Trophoblast cell (in vitro differentiated cells and primary cell): ENCODE data around the gene MKLN1.

Experiments
- DNase-seq, 2 donors: peaks; one replicate each; pipeline ENCODE4 v3.0.0-alpha.2; 2016
- H2AFZ ChIP-seq: 2 replicates; pipeline ENCODE4 v1.6.1; 2013; ENCODE audit warnings: low read length, moderate library complexity, mild to moderate bottlenecking; ENCODE audit not compliant: insufficient read depth, poor library complexity
- H2AK5ac ChIP-seq: 2 replicates; pipeline ENCODE4 v1.6.1; 2013; ENCODE audit warnings: mild to moderate bottlenecking, low read length
- H2BK120ac ChIP-seq: 2 replicates; pipeline ENCODE4 v1.6.1; 2013; ENCODE audit warnings: low read length, mild to moderate bottlenecking, moderate library complexity; ENCODE audit not compliant: insufficient read depth, poor library complexity
- H2BK12ac ChIP-seq: 2 replicates; pipeline ENCODE4 v1.6.1; 2013; ENCODE audit warnings: mild to moderate bottlenecking, low read length, moderate library complexity
- H2BK5ac ChIP-seq: 2 replicates; pipeline ENCODE4 v1.6.1; 2013; ENCODE audit warnings: low read length, low read depth, moderate library complexity, mild to moderate bottlenecking; ENCODE audit not compliant: poor library complexity
- H3K14ac ChIP-seq: 2 replicates; pipeline ENCODE4 v1.6.1; 2013; ENCODE audit warnings: mild to moderate bottlenecking, low read length
- H3K18ac ChIP-seq: 2 replicates; pipeline ENCODE4 v1.6.1; 2013; ENCODE audit warnings: mild to moderate bottlenecking, low read length
- H3K23ac ChIP-seq: 2 replicates; pipeline ENCODE4 v1.6.1; 2013; ENCODE audit warnings: low read length
- H3K27ac ChIP-seq: 2 replicates; pipeline ENCODE4 v1.5.1; 2013; ENCODE audit warnings: low read depth, mild to moderate bottlenecking, inconsistent platforms, low read length, moderate library complexity
- H3K27me3 ChIP-seq: 2 replicates; pipeline ENCODE4 v1.6.1; 2013; ENCODE audit warnings: inconsistent platforms, mild to moderate bottlenecking, low read length, moderate library complexity; ENCODE audit not compliant: insufficient read depth
- H3K36me3 ChIP-seq, 2 experiments: 1 replicate in 1 of 2; 2 replicates in 1 of 2; pipeline ENCODE4 v1.6.1; 2013; ENCODE audit warnings: low read length in 2 of 2, mild to moderate bottlenecking in 2 of 2, moderate library complexity in 1 of 2; ENCODE audit not compliant: insufficient read depth in 2 of 2, control insufficient read depth in 1 of 2
- H3K4ac ChIP-seq: 2 replicates; pipeline ENCODE4 v1.6.1; 2013; ENCODE audit warnings: low read depth, mild to moderate bottlenecking, low read length, moderate library complexity
- H3K4me1 ChIP-seq, 2 experiments: 1 replicate in 1 of 2; 2 replicates in 1 of 2; pipeline ENCODE4 v1.6.1; 2013; ENCODE audit warnings: low read length in 2 of 2, mild to moderate bottlenecking in 2 of 2, moderate library complexity in 1 of 2; ENCODE audit not compliant: insufficient read depth in 2 of 2, control insufficient read depth in 1 of 2
- H3K4me2 ChIP-seq: 2 replicates; pipeline ENCODE4 v1.6.1; 2013; ENCODE audit warnings: inconsistent platforms, mild to moderate bottlenecking, low read length, moderate library complexity
- H3K4me3 ChIP-seq: 2 replicates; pipeline ENCODE4 v1.5.1; 2013; ENCODE audit warnings: mild to moderate bottlenecking, low read depth, low read length, inconsistent platforms
- H3K79me1 ChIP-seq: one replicate; pipeline ENCODE4 v1.6.1; 2013; ENCODE audit warnings: low read length
- H3K79me2 ChIP-seq: 2 replicates; pipeline ENCODE4 v1.6.1; 2013; ENCODE audit warnings: low read length, mild to moderate bottlenecking; ENCODE audit not compliant: control insufficient read depth, insufficient read depth, poor library complexity
- H3K9ac ChIP-seq: 2 replicates; pipeline ENCODE4 v1.6.1; 2013; ENCODE audit warnings: mild to moderate bottlenecking, low read length
- H3K9me3 ChIP-seq: 2 replicates; pipeline ENCODE4 v1.6.1; 2013; ENCODE audit warnings: low read depth, mild to moderate bottlenecking, control low read depth, inconsistent platforms, low read length; ENCODE audit not compliant: insufficient read depth
- H4K12ac ChIP-seq: 2 replicates; pipeline ENCODE4 v1.6.1; 2013; ENCODE audit warnings: low read depth, mild to moderate bottlenecking, low read length, moderate library complexity
- H4K8ac ChIP-seq: 2 replicates; pipeline ENCODE4 v1.6.1; 2013; ENCODE audit warnings: low read depth, mild to moderate bottlenecking, low read length, moderate library complexity
- H4K91ac ChIP-seq: one replicate; pipeline ENCODE4 v1.6.1; 2013; ENCODE audit warnings: low read depth, mild to moderate bottlenecking, low read length, moderate library complexity
- WGBS: extraction: QIAGEN DNeasy Blood & Tissue Kit; methylation state at CpG from one replicate; pipeline ENCODE4 v1.1.7; 2013; ENCODE audit warnings: missing lambda C conversion rate; ENCODE audit not compliant: insufficient read length, insufficient coverage; ENCODE audit errors: extremely low coverage; 5-methylcytosine and 5-hydroxymethylcytosine counted together

The MKLN1 gene

DNA sequence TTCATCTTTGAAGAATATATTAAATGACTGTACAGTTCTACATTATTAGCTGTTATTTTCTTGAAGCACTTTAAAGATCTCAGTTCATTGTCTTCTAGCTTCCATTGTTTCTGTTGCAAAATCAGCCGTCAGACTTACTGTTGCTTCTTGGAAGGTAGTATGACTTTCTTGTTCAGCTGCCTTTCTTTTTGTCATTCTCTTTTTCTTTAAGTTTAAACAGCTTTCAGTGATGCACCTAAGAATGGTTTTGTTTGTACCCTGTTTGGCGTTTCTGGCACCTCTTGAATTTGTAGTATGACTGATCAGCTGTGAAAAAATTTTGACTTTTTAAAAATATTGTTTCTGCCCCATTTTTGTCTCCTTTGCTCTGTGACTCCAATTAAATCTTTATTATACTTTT lies 9.3 kb downstream of the MKLN1 start:
- no peak overlapping the region for H3K9ac ChIP-seq
- H2AK5ac ChIP-seq = no peak overlapping the region
- WGBS = no CpG with 5 or more reads among the region's 2 CpGs
- DNase-seq = no peak
- no peak overlapping the region for H3K27ac ChIP-seq
- H3K36me3 ChIP-seq = no peaks in the 10 kb centered on the region
- H2BK5ac ChIP-seq = no peak overlapping the region
- H3K4me3 ChIP-seq = no peak overlapping the region
- no peaks in the 10 kb centered on the region for H3K9me3 ChIP-seq
- no peak overlapping the region for H3K14ac ChIP-seq
- H3K4me1 ChIP-seq = no peaks in the 10 kb centered on the region
- no peak overlapping the region for H3K23ac ChIP-seq
- no peak overlapping the region for H4K91ac ChIP-seq
- H3K79me2 ChIP-seq = peaks cover 2% of the 10 kb centered on the region
- H3K4ac ChIP-seq = no peak overlapping the region
- no peak overlapping the region for H2AFZ ChIP-seq
- no peak overlapping the region for H3K18ac ChIP-seq
- H4K8ac ChIP-seq = no peak overlapping the region
- H2BK12ac ChIP-seq = no peak overlapping the region
- H2BK120ac ChIP-seq = no peak overlapping the region
- no peak overlapping the region for H4K12ac ChIP-seq
- H3K4me2 ChIP-seq = no peak overlapping the region
- H3K79me1 ChIP-seq = no peaks in the 10 kb centered on the region
- H3K27me3 ChIP-seq = no peaks in the 10 kb centered on the region

DNA sequence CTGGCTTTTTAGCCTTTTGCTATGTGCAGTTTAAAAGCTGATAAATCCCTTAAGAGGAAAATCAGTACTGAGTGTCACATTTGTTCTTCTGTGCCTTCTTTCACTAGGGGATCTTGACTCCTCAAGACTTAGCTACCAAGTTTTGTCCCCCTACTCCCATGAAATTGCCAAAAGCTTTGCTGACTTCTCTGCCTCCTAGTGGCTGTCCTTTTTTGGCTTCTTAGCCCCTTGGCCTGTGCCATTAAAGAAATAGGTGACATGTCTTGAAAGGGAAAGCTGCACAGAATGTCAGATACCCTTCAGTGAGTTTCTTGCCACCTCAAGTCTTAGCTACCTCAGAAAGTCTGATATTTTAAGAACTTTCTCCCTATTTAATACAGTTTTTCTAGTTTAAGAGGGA lies 10.5 kb downstream of the MKLN1 start:
- H3K9ac ChIP-seq = no peak overlapping the region
- no peak for DNase-seq
- no peak overlapping the region for H3K4me2 ChIP-seq

GRCh38 chr7:131338691-131339390 lies 11.2 kb downstream of the MKLN1 start:
- H3K4ac ChIP-seq = peak overlapping the region; percentile 62
- H2BK120ac ChIP-seq = no peak overlapping the region
- no peak overlapping the region for H2AFZ ChIP-seq
- H3K4me1 ChIP-seq = no peaks in the 10 kb centered on the region
- no peak overlapping the region for H3K4me2 ChIP-seq
- H4K8ac ChIP-seq = no peak overlapping the region
- H2BK12ac ChIP-seq = no peak overlapping the region
- H3K79me1 ChIP-seq = no peaks in the 10 kb centered on the region
- H3K23ac ChIP-seq = no peak overlapping the region
- H3K4me3 ChIP-seq = no peak overlapping the region
- no peaks in the 10 kb centered on the region for H3K27me3 ChIP-seq
- no peak overlapping the region for H2AK5ac ChIP-seq
- no peak overlapping the region for H2BK5ac ChIP-seq
- peaks cover 2% of the 10 kb centered on the region for H3K79me2 ChIP-seq
- no CpG with 5 or more reads among the region's 7 CpGs for WGBS
- no peak overlapping the region for H3K9ac ChIP-seq
- no peak overlapping the region for H3K18ac ChIP-seq
- no peaks in the 10 kb centered on the region for H3K9me3 ChIP-seq
- H4K12ac ChIP-seq = no peak overlapping the region
- no peak for DNase-seq
- no peak overlapping the region for H3K14ac ChIP-seq
- H4K91ac ChIP-seq = no peak overlapping the region
- no peaks in the 10 kb centered on the region for H3K36me3 ChIP-seq
- H3K27ac ChIP-seq = no peak overlapping the region

More for the DNA sequence above, 10.5 kb downstream of the MKLN1 start:
- Histone ChIP-seq H3K4me1 (no peaks in the 10 kb centered on the region), H3K27ac (no peak overlapping the region), H4K8ac (no peak overlapping the region), H3K36me3 (no peaks in the 10 kb centered on the region), H3K9me3 (no peaks in the 10 kb centered on the region), H2BK5ac (no peak overlapping the region), H3K79me2 (peaks cover 2% of the 10 kb centered on the region), H3K79me1 (no peaks in the 10 kb centered on the region), H3K4me3 (no peak overlapping the region), H2AK5ac (no peak overlapping the region), H3K27me3 (no peaks in the 10 kb centered on the region), H2AFZ (no peak overlapping the region), H3K23ac (no peak overlapping the region), H3K4ac (peak overlapping the region; percentile 4), H4K12ac (no peak overlapping the region), H3K18ac (no peak overlapping the region), H4K91ac (no peak overlapping the region), H2BK120ac (no peak overlapping the region), H2BK12ac (no peak overlapping the region), H3K14ac (no peak overlapping the region)

DNA sequence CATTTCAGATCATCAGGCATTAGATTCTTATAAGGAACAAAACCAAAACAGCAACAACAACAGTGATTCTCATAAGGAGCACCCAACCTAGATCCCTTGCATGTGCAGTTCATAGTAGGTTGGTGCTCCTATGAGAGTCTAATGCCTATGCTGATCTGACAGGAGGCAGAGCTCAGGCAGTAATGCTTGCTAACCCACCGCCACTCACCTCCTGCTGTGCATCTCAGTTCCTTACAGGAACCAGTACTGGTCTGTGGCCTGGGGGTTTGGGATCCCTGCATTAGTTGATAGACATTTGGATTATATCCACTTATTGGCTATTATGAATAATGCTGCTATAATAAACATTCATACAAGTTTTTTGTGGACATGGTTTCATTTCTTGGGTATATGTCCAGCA lies 14.0 kb downstream of the MKLN1 start:
- H3K79me1 ChIP-seq = no peaks in the 10 kb centered on the region
- H3K14ac ChIP-seq = no peak overlapping the region
- no peaks in the 10 kb centered on the region for H3K36me3 ChIP-seq
- H3K27me3 ChIP-seq = no peaks in the 10 kb centered on the region
- no peak overlapping the region for H4K12ac ChIP-seq
- no peak overlapping the region for H3K4me3 ChIP-seq
- H3K18ac ChIP-seq = no peak overlapping the region
- no peaks in the 10 kb centered on the region for H3K4me1 ChIP-seq
- no peaks in the 10 kb centered on the region for H3K9me3 ChIP-seq
- no peak overlapping the region for H2AFZ ChIP-seq
- no peak overlapping the region for H3K27ac ChIP-seq
- H2BK5ac ChIP-seq = no peak overlapping the region
- no peak overlapping the region for H3K4me2 ChIP-seq
- no peak overlapping the region for H3K9ac ChIP-seq
- peaks cover 2% of the 10 kb centered on the region for H3K79me2 ChIP-seq
- no peak overlapping the region for H2AK5ac ChIP-seq
- DNase-seq = no peak
- H2BK120ac ChIP-seq = no peak overlapping the region
- H2BK12ac ChIP-seq = no peak overlapping the region
- no peak overlapping the region for H3K23ac ChIP-seq
- no CpG with 5 or more reads among the region's 1 CpG for WGBS
- no peak overlapping the region for H4K91ac ChIP-seq
- no peak overlapping the region for H3K4ac ChIP-seq
- no peak overlapping the region for H4K8ac ChIP-seq
